GF-D8 (cell line): Measurements from ENCODE around the gene DEGS2.
A peak's percentile ranks its signal among the peaks of the same experiment; 100 is the strongest.
"Not testable (repeated sequence)": the region's sequence is repeated elsewhere in the genome, so short reads cannot be mapped to it uniquely, and the experiment has no call there.

Experiments
- DNase-seq: peaks from one replicate; lab custom pipeline; 2025; lab: John Stamatoyannopoulos, UW

The DEGS2 gene

DNA sequence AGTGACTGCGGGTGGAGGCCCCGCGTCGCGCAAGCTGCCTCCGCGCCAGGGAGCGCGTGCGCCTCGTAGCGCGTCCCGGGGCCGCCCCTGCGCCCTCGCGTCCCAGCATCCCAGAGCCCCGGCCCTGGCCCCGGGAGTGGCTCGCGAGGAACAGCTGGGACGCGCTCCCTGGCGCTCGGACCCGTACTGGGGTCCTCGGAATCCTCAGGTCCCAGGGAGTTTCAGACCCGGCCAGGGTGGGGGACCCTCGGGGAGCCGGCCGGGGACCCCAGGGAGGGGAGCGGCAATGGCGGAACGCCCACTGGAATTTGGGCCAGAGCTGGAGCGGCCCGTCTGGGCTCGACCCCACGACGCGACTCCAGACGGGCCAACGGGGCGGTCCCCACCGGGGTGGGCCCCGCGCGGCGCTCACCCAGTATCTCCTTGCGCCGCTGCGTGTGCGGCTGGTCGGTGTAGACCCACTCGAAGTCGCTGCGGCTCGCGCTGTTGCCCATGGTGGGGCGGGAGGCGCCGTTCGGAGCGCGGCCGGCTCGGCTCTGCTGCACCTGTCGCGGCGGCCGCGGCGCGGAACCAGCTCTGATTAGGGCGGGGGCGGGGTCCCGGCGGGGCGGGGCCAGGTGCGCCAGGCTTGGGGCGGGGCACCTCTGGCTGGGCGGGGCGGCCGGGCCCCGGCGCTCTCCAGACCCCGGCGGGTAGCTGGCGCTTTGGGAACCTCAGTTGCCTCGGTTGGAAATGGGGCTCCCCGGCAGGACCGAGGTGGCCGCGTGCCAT lies at the start of gene DEGS2:
DEGS2 (minus strand) TSS at position 552 of the 771 bp plus-strand sequence; CDS start at position 494, 58 bp downstream.
- no peak for DNase-seq

DNA sequence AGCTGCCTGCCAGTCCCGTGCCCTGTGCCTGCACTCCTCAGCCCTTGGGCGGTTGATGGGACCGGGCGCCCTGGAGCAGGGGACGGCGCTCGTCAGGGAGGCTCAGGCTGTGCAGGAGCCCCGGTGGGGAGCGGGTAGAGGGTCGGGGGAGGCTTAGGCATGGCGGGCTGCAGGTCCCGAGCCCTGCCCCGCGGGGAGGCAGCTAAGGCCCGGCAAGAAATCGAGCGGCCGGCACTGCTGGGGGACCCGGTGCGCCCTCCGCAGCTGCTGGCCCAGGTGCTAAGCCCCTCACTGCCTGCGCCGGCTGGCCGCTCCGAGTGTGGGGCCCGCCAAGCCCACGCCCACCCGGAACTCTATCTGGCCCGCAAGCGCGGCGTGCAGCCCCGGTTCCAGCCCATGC lies 48.7 kb upstream of the DEGS2 start:
- not testable (repeated sequence) for DNase-seq

DNA sequence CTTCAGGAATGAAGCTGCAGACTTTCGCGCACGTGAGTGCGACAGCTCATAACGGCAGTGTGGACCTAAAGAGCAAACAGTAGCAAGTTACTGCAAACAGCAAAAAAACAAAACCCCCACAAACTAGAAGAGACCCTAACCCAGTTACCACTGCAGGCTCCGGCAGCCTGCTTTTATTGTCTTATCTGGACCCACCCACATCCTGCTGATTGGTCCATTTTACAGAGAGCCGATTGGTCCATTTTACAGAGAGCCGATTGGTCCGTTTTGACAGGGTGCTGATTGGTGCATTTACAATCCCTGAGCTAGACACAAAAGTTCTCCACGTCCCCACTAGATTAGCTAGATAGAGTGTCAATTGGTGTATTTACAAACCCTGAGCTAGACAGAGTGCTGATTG lies 48.1 kb upstream of the DEGS2 start:
- not testable (repeated sequence) for DNase-seq

DNA sequence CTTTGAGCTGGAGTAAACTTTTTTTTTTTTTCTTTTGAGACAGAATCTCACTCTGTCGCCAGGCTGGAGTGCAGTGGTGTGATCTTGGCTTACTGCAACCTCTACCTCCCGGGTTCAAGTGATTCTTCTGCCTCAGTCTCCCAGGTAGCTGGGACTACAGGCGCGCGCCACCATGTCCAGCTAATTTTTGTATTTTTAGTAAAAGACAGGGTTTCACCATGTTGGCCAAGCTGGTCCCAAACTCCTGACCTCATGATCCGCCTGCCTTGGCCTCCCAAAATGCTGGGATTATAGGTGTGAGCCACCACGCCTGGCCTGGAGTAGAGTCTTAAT lies 45.4 kb upstream of the DEGS2 start:
- not testable (repeated sequence) for DNase-seq

DNA sequence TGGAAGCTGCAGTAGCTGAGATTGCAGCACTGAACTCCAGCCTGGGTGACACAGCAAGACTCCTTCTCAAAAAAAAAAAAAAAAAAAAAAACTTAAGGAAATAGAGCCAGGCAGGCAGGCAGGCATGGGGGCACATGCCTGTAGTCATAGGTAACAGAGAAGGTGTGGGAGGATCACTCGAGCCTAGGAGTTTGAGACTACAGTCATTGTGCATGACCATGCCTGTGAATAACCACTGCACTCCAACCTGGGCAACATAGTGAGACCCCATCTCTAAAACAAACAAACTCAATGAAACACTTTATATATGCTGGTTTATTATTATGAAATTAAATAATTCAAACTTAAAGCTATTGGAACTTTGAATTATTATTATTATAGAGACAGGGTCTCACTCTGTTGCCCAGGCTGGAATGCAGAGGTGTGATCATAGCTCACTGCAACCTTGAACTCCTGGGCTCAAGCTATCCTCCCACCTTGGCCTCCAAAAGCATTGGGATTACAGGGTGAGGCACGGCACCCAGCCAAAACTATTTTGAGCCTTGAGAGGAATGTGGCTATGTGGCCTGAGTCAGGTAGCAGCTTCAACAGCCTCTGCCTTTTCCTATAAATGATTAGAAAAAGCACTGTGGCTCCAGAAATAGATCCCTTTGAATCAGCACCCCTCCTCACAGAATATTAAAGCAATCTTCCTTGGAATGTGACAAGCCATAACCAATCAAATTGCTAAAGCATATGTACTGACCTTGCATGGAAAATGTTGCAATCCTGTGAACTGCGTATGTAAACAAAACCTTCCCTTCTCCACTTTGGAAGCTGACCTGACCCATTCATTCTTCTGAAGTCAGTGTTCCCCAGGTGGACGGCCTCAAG lies 44.8 kb upstream of the DEGS2 start:
- no peak for DNase-seq

DNA sequence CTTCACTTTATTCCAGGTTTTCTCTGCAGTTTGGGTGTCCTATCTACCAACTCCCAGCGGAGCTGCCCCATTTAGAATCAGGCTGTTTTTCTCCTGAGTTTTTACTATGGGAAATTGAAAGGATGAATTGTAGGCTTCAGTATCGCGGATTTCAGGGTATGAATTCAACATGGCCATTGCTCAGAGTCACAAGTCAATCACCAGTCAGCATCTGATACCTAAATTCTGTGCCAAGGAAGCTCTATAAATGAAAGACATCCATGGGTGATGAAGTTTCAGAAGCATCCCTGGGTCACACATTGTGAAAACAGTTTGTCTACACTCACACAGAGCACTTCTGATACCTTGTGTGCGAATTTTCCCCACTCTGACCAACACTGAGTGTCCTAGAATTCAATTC lies 43.7 kb upstream of the DEGS2 start:
- DNase-seq, result no peak

DNA sequence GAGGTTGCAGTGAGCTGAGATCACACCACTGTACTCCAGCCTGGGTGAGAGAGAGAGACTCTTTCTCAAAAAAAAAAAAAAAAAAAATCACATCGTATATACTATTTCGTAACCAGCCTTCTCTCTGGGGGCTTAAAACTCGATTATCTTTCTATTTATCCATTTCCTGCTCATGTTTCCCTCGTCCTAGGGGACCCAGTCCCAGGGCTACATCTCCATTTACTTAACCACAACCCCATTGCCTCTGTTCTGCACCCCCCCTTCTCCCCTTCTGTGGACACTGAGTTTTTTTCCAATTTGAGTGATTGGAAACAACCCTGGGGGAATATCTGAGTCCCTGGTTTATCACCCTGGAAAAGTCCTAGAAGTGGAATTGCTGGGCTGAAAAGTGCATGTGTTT lies 43.3 kb upstream of the DEGS2 start:
- no peak for DNase-seq

DNA sequence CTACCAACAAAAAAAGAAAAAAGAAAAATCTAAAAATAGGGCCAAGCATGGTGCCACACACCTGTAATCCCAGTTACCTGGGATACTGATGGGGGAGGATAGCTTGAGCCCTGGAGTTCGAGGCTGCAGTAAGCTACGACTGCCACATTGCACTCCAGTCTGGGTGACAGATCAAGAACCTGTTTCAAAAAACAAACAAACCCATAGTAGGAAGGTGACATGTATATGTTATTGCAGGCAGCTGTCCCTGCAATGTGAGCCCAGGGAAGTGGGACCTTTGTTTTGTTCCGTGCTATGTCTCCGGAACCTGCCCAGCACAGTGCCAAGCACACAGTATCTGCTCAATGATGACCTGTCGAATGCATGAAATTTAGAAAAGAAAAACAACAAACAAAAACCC lies 42.3 kb upstream of the DEGS2 start:
- DNase-seq, result no peak

DNA sequence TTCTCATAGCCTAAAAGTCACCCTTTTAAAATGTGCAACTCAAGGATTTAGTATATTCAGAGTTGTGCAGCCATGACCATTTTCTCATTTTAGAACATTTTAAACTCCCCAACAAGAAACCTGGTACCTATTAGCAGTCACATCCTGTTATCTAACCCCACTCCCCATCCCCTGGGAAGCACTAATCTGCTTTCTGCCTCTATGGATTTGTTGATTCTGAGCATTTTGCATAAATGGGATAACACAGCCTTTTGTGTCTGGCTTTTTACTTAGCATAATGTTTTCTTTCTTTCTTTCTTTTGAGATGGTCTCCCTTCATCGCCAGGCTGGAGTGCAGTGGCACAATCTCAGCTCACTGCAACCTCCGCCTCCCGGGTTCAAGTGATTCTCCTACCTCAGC lies 40.9 kb upstream of the DEGS2 start:
- no peak for DNase-seq

DNA sequence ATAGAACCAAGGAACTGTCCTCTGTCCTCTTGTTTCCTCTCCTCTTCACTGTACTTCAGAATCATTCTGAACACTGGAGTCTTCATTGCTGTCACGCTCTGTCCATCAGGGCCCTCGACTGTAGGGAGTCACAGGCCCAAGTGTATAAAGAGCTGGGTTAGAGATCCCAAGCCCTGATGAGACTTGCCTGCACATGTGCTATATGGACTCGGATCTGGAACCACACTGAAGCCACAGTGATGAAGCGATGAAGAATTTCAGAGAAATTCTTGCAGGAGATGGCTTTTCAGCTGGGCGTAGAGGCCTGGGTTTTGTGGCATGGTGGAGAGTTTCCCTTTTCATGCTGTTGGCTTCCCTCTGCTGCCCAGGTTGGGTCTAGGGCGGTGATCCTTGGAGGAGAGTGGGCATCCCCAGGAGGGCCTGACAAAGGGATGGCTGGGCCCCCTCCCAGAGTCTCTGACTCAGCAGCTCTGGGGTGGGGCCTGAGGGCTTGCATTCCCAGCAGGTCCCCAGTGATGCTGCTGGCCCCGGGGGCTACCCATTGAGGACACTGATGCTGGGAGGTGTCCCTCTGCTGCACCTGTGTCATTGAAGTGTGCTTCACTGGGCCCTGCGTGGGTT lies 39.9 kb upstream of the DEGS2 start:
- no peak for DNase-seq

DNA sequence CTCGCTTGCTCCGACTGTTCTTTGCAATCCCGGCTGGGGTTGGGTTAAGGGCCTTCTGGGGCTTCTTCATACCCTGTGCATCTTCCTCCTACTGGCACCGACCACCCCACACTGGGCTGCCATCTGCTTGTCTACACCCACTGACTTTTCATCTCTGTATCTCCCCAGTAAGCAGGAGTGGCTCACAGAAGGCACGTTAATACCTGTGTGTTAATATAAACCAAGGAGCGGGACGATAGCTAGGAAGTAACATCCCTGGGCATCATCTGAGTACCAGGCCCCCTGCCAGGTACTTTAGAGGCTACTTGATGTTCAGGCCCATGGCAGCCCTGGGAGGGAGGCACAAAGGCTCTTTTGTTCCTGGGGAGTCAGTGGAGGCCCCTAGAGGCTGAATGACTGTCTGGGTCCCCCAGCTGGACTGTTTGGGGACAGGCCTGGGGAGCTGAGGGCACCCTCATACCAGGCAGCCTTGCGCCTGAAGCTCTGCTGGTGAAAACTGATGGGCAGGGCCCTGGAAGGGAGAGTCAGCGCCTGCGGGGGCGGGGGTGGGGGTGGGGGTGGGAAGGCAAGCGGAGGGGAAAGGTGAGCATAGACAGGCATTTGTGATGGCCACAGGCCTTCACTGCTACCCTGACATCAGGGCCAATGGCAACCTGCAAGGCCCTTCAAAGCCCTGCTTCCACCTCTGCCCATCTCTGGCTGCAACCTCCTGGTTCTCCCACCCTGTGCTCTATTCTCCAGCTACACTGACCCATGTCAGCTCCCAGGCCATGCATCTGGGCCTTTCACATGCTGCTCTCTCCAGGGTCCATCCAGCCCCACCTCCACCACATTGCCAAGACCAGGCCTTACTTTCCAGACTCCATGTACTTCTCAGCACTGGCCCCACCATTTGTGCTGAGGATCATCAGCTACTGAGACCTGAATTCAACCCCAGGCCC lies 34.2 kb upstream of the DEGS2 start:
- DNase-seq, result no peak

DNA sequence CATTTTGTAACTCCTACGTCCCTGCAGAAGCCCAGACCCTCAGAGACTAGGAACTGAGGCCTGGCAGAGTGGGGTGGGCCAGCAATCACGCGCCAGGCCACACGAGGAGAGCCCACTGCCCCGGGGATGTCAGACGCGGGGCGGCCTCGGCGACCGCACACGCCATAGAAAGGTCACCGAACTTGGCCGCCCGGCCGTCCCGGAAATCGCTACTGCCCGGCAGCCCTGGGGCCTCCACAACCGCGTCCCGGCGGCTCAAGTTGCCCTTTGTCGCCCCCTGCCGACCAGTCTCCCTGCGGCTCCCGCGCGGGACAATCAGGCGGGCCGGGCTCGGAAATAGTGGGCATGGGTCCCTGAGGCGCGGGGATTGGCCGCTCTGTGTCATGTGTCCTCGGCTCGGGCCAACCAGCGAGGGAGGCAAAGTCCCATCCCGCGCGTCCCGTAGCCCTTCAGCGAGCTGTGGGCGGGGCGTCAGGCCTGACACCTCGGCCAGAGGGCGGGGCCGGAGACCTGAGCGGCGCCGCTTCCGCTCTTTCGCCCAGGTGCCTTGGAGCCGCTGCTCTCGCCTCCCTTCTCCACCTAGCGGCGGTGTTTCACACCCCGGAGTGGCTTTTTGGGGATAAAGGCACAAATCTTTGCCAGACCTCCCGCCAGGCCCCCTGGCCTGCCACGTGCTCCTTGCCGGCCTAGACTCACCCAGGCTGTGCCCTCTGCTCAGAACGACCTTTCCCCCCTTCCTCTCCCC lies 33.4 kb upstream of the DEGS2 start:
- peak; percentile 83 for DNase-seq

DNA sequence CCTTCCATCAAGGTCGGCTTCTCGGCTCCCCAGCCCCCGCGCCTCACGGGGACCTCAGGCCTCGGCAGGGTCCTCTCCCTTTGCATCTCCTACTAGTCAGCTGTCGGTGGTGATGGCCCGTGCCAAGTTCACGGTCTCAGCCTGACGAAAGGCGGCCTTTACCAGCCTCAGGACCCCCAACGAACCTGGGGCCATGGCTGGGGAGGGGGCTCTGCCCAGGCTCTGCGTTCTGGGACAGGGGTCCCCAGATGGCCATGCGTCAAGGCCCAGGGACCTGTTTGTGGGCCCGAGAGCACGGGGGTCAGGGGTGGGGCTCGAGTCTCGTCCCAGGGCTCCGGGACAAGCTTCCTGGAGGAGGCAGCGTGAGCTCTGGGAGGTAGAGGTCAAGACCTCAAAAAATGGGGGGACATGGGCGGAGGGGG lies 32.8 kb upstream of the DEGS2 start:
- DNase-seq, result no peak

DNA sequence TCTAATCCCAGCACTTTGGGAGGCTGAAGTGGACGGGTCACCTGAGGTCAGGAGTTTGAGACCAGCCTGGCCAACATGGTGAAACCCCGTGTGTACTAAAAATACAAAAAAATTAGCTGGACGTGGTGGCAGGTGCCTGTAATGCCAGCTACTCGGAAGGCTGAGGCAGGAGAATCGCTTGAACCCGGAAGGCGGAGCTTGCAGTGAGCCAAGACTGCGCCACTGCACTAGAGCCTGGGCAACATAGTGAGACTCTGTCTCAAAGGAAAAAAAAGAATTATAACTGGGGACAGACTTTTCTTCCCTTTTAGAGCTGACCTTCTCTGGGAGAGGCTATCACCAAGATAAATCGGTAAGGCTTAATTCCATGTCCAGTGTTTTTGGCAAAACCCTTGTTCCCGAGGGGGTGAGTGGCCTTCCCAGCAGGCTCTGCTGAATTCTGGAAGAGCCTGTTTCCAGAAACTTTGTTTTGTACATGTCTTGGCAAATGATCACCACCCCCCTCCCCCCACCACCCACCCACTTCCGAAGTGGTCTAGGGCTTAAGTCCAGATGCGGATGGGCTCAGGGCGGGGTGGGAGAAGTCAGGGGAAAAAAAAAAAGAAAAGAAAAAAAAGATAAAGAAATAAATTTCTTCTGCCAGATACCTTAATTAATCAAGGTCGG lies 32.3 kb upstream of the DEGS2 start:
- DNase-seq, result no peak

DNA sequence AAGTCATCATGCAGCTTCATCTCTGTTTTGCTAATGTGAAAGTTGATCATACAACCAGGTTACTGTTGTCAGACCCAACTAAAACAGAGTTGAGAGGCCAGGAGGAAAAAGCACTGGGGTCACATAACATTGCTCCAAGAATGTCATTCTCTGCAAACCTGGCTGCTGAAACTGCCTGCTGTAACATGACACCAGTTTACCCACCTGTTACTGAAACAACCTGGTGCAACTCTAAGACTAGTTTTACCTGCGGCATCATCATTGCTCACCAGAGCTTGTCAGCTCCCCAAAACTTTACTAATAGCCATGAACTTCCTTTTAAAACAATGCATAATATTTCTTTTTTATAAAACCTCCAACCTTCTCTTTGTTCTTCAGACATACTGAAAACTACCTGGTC lies 30.7 kb upstream of the DEGS2 start:
- DNase-seq, result no peak

DNA sequence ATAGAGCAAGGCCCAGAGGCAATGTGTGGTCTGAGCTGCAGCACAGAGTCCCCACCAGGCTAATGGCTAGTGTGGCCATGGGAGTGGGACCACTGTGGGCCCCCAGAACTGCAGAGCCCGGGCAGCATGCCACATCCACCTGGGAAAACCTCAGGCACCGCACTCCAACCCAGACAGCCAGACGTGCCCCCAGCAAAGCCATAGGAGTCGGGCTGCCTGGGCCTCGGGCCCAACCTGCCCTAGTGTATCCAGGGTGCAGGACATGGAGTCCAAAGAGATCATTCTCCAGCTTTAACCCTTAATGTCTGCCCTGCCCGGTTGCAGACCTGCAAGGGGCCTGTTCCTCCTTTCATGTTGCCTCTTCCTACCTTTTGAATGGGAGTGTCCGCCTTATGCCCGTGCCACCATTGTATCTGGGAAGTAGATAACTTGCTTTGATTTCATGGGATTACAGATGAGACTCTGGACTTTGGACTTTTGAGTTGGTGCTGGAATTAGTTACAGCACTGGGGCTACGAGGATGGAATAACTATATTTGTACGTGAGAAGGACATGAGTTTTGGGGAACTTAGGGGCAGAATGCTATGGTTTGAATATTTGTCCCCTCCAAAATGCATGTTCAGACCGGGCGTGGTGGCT lies 29.1 kb upstream of the DEGS2 start:
- DNase-seq, result no peak

DNA sequence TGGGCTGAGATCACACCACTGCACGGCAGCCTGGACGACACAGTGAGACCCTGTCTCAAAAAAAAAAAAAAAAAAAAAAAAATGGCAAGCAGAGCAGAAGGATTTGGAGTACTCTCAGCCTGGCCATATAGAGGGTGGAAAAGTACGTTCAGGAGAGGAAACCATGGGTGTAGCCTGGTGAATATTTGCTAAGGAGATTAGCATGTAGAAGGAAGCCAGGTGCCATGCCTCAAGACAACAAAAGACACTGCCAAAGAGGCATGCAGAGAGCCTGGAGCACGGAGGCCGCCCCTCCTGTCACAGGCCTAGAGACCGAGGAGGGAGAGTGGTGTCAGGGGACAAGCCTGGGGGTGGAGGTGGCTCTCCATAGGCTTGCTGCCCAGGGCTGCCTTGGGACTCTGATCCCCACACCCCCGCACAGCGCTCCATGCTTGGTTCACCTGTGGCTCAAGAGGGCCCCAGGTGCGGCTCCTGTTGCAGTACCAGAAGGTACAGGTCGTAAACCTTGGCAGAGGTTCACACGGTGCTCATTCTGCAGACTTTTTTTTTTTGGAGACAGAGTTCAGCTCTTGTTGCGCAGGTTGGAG lies 27.9 kb upstream of the DEGS2 start:
- no peak for DNase-seq

DNA sequence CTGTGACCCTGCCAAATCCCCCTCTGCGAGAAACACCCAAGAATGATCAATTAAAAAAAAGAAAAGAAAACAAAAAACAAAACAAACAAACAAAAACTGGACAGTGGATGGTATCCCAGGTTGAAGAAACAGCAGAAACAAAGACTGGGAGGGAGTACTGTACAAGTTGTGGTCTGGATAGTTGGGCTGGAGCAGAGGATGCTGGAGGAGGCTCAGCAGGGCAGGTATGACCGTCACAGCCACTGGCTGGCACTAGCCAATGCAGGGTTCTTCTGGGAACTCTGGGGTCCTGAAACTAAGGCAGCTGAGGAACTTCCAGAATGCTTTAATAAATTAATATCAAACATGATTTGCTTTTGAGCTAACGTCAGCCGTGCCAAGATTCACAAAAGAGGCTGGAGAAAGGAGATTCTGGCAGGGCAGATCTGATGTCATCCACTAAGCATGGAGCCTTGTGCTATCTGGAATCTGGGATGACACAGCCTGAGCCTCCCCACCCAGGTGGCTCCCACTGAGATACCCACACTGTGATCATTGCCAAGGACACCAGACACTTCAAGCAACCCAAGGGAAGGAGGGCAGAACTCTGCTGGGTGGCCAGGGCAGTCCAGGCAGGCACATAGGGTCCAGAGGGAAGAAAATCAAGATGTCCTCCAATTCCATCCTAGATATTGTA lies 22.6 kb upstream of the DEGS2 start:
- DNase-seq, result not testable (repeated sequence)

DNA sequence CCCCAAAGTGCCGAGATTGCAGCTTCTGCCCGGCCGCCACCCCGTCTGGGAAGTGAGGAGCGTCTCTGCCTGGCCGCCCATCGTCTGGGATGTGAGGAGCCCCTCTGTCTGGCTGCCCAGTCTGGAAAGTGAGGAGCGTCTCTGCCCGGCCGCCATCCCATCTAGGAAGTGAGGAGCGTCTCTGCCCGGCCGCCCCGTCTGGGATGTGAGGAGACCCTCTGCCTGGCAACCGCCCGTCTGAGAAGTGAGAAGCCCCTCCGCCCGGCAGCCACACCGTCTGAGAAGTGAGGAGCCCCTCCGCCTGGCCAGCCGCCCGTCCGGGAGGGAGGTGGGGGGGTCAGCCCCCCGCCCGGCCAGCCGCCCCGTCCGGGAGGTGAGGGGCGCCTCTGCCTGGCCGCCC lies 21.2 kb upstream of the DEGS2 start:
- not testable (repeated sequence) for DNase-seq
